GM19043 (cell line): Measurements from ENCODE around the gene NAXE.
"Not testable (repeated sequence)": the region's sequence is repeated elsewhere in the genome, so short reads cannot be mapped to it uniquely, and the experiment has no call there.

Source experiments
- ATAC-seq: cut with Tn5 transposase; IDR thresholded peaks from one replicate; pipeline ENCODE4 v1.9.1; 2021; ENCODE audit warnings: low read depth; ENCODE audit not compliant: unreplicated experiment

NAXE gene

GRCh38 chr1:156565519-156565918, 26.1 kb upstream of the NAXE start:
- no peak for ATAC-seq

- ATAC-seq: no peak
Observed at GRCh38 chr1:156566436-156566835, 25.1 kb upstream of the NAXE start.

- ATAC-seq: no peak
Observed at GRCh38 chr1:156571261-156571852, 20.2 kb upstream of the NAXE start.

- ATAC-seq: no peak
Observed at GRCh38 chr1:156571919-156572662, 19.5 kb upstream of the NAXE start, which contains the start of gene IQGAP3. TSS of gene IQGAP3 (minus strand) at chr1:156572565. CDS start at chr1:156572529, 36 bp downstream.

GRCh38 chr1:156572663-156573018, 18.9 kb upstream of the NAXE start:
- no peak for ATAC-seq

GRCh38 chr1:156574039-156574633, 17.4 kb upstream of the NAXE start:
- ATAC-seq: no peak

- no peak for ATAC-seq
Observed at GRCh38 chr1:156577550-156577949, 14.0 kb upstream of the NAXE start.

- ATAC-seq: no peak
Observed at GRCh38 chr1:156578055-156578454, 13.5 kb upstream of the NAXE start.

GRCh38 chr1:156579472-156579871, 12.1 kb upstream of the NAXE start, which contains the start of gene TTC24:
TSS of gene TTC24 (plus strand) at chr1:156579723. CDS start at chr1:156581365, 1,642 bp downstream.
- ATAC-seq: no peak

- ATAC-seq: no peak
Observed at GRCh38 chr1:156581661-156582387, 9.8 kb upstream of the NAXE start.

GRCh38 chr1:156582388-156583017, 9.1 kb upstream of the NAXE start:
- ATAC-seq: no peak

- no peak for ATAC-seq
Observed at GRCh38 chr1:156583821-156584622, 7.6 kb upstream of the NAXE start.

GRCh38 chr1:156584813-156585212, 6.8 kb upstream of the NAXE start:
- no peak for ATAC-seq

- no peak for ATAC-seq
Observed at GRCh38 chr1:156586323-156586722, 5.3 kb upstream of the NAXE start.

- ATAC-seq: no peak
Observed at GRCh38 chr1:156586892-156587477, 4.6 kb upstream of the NAXE start.

GRCh38 chr1:156587927-156588326, 3.6 kb upstream of the NAXE start:
- not testable (repeated sequence) for ATAC-seq

GRCh38 chr1:156589546-156589945, 2.0 kb upstream of the NAXE start:
- no peak for ATAC-seq

GRCh38 chr1:156590326-156591180, 1.0 kb upstream of the NAXE start:
- no peak for ATAC-seq

- no peak for ATAC-seq
Observed at GRCh38 chr1:156591181-156591431, 470 bp upstream of the NAXE start.
